Hematopoietic multipotent progenitor cell treated with erythropoietin and hydrocortisone succinate and interleukin-3 and kit ligand, for 17 days (in vitro differentiated cells): ENCODE measurements around the gene PHACTR1.
"Not testable (repeated sequence)": the region's sequence is repeated elsewhere in the genome, so short reads cannot be mapped to it uniquely, and the experiment has no call there.

Experiments used
- DNase-seq: peaks from one replicate; pipeline ENCODE4 v3.0.0-alpha.2; 2015; ENCODE audit warnings: low spot score

Gene PHACTR1

GRCh38 chr6:12749531-12750379 is 33.2 kb downstream of the PHACTR1 start:
- DNase-seq: no peak

DNA sequence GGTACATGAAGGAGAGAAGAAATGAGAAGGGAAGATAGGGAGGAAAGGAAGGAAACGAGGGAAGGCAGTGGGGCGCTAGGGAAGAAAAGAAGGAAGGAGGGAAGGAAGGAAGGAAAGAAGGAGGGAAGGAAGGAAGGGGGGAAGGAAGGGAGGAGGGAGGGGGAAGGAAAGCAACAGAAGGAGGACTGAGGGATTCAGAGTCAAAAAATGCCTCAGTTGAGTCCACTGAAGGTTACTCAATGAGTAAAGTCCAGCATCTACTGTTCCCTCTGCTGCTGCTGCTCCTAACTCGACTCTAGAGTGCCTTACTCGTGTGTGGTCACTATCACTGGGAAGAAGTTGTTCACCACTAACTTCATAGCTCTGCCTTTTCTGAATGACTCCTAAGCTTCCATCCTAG is 33.8 kb downstream of the PHACTR1 start:
- DNase-seq: no peak

GRCh38 chr6:12751694-12752325 is 35.2 kb downstream of the PHACTR1 start:
- no peak for DNase-seq

DNA sequence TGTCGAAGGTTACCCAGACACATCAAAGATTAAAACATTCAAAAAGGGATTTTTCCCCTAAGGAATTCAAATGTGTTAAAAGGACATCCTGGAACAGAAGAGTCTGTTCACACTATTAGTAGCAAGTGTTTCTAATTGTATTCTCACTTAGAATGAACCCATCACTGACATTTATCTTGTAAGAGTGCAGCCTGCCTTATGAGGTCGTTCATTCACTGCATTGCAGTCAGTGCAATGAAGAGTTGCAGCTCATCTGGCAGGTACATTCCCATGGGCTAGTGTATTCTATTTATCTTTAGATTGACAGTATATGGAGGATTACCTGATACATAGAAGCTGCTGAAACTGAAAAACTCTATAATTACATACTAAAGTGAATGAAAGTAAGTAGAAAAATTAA is 36.5 kb downstream of the PHACTR1 start:
- no peak for DNase-seq

DNA sequence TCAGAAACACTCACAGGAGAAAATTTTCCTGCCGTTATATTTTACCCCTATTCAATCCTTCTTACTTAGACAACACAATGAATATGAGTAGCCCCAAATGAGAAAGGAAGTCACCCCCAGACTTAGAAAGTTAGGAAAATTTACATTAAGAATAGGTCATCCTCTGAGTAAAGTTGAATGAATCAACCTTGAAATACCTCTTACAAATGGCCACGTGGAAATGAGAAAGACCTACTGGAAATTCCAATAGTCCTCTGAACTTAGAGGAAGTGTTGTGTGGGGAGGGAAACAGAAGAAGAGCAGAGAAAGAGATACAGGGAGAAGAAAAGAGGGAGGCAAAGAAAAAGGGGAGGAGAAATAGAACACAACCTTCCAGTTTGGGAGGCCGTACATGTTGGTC is 43.7 kb downstream of the PHACTR1 start:
- no peak for DNase-seq

DNA sequence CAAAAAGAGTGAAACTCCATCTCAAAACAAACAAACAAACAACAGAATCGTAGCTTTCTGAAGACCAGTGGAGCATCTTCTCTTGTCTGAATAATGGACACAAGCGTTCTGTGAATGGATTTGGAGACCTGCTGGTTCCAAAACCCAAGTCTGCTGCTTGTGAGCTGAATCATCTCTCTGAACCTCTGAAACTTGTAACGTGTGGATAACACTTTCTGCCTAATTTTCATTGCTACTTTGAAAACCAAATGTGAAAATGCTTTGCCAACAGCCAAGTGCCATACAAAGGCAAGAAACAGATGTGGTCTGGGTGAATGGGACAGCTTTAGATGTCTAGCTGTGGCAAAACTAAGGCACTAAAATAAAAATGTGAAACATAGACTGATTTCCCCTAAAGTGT is 44.3 kb downstream of the PHACTR1 start:
- DNase-seq: no peak

DNA sequence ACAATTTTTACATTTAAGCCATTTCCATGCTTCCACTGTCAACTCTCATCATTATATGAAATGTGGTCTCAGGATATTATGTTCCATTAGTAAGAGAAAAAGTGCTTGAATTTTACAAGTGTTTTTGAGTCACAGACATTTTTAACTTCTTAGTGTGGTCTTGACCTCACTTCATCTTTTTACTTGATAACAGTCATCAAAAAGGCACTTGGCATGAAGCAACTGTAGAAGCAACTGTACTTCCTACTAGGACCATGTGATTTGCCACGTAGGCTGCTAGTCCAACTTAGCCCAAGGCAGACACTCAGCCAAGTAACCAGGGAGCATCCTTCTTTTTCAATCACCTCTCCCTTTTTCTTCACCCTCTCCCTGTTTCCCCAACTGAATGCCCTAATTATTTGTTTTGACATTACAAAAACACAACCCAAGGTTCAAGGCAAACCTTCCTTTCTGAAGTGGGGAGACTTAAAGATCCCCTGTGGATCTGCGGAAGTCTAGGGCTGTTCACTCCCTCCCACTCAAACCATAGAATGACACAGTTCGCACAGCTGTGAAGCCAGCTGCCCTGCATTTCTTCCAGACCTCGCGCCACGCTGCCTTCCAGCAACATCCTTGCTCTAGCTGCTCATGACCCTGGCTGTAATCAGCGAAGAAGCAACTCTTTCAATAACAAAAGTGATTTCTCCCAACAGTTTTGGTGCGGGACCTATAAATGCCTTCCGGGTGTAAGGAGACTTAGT is 45.0 kb downstream of the PHACTR1 start:
- no peak for DNase-seq

- not testable (repeated sequence) for DNase-seq
Observed at GRCh38 chr6:12762731-12763434, 46.3 kb downstream of the PHACTR1 start.

DNA sequence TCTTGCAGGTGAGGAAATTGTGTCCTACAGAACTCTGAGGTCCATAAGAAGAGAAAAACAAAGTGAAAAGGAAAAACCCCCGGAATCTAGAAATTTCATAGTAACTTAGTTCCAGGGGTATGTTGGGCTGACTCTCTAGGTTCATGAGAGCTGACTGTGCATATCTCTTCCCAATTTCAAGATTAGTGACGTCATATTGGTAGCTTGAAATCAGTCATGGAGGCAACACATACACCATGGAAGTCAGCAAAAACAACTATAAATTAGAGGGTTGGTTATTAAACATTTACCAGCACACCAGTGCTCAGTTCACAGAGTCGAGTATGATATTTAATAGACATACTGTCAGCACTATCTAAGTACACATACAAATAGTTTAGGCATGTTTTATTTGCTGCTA is 49.8 kb downstream of the PHACTR1 start:
- no peak for DNase-seq

GRCh38 chr6:12767016-12767415 is 50.4 kb downstream of the PHACTR1 start:
- no peak for DNase-seq

GRCh38 chr6:12769556-12770256 is 53.1 kb downstream of the PHACTR1 start:
- no peak for DNase-seq

GRCh38 chr6:12772416-12772815 is 55.8 kb downstream of the PHACTR1 start:
- DNase-seq: no peak

DNA sequence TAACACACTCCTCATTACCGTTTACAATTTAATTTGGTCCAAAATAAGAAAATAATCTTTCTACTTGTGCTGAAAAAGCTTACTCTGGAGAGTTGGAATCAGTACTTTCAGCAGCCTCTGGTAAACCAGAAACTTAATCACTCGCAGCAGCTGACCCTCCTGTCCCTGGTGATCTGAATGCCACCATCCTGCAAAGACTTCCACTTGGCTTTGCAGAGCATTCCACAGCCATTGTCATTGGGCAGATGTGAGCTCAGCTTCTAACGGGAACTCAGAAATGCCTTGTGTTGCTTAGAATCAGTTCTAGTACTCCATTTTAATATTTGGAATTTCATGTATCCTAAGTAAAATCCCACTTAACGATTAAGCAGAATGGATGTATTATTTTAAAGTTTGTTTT is 59.7 kb downstream of the PHACTR1 start:
- no peak for DNase-seq

- DNase-seq: no peak
Observed at GRCh38 chr6:12779772-12780171, 63.2 kb downstream of the PHACTR1 start.

DNA sequence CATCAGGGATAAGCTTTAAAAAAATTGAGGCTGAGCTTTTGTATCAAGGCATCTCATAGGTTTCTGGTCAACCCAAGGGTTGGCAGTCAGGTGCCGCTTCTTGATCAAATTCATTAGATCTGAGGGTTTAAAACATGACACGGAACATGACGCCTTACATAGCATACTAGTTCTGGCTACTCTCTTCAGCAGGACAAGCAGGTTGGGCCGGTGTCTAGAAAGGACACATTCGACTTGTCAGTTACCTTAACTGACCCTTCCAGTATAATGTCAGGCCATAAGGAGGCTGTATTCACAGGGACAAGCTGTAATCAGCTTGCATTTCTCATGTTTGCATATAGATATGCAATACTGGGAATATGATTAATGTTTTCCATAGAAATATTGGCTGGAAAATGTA is 65.6 kb downstream of the PHACTR1 start:
- no peak for DNase-seq

DNA sequence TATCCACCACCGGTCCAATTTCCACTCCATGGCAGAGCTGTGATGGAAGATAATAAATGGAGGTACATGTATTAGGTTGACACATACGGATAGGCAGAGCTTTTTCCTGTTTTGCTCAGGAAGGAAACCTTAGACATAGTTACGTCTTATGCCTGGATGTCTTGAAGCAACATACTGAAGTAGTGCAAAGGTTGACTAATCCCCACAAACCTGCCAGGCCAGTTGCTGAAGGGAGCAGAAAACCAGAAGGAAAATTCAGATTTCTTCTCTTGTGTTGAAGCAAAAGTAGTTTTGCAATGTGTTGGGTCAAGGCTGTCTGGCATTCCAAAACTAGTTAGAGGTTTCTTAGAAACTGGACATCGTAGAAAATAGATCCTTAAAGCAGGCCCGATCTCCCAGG is 68.7 kb downstream of the PHACTR1 start:
- no peak for DNase-seq

GRCh38 chr6:12785921-12786320 is 69.4 kb downstream of the PHACTR1 start:
- DNase-seq: no peak

DNA sequence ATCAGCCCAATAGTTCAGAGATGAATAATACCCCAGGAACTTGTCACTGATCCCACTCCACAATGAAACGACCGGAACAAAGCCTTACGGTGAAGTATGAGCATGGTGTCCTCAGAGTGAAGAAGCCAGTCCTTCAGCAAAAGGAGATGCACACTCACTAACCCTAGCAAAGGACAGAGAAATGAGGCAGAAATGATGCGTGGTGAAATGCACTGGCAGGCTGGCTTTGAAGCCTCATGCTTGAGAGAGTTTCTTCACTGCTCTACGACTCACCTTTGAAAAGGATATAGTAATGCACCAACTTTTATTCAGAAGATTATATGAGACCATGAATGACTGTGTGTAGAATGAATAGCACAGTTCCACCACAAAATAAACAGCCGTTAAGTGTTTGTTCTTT is 74.8 kb downstream of the PHACTR1 start:
- DNase-seq: no peak

- no peak for DNase-seq
Observed at GRCh38 chr6:12798326-12798725, 81.8 kb downstream of the PHACTR1 start.

- DNase-seq: no peak
Observed at GRCh38 chr6:12800120-12800519, 83.6 kb downstream of the PHACTR1 start.

DNA sequence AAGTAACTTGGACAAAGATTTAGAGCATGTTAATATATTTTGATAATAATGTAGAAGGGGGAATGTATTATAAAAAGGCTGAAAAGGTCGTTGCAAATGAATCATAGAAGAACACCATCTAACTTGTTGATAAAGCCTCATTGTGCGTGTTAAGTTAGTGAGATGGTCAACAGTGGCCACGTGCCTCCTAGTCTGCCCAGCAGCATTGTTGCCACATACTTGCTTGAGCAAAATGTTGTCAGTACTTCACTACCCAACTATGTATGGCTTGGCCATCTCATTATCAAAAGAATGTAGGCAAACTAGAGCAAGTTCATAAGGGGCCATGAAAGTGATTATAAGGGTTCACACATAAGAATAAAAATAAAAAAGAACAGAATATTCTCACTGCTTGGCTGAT is 84.6 kb downstream of the PHACTR1 start:
- DNase-seq: no peak

DNA sequence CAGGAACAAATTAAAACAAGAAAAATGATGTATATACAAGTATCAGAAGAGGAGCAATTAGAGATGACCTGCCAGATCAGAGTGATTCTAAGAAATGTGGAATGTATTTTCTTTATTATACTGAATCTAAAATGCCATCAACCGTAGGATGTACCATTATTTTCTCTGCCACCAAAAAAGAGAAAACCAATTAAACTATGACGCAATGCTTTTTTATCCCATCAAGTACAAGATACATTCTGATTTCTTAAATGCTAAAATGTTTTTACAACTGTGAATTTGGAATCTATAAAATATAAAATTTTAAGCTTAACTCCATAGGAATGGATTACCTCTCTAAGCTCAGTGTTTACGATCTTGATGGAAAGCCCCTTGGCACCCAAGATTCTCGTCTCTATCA is 85.9 kb downstream of the PHACTR1 start:
- DNase-seq: no peak
